T-helper 17 cell (primary cell): Measurements from ENCODE around the gene CCDC167. TPM values are rescaled to one million over a fixed set of nuclear protein-coding genes. Genes with fewer than 3 reads are reported as not detected.

Experiments used
- ATAC-seq: fragments of 150-1000 bp; cut with Tn5 transposase; 2 replicates; pipeline ENCODE4 v1.10.0; 2021; ENCODE audit warnings: mild to moderate bottlenecking, moderate library complexity
- DNase-seq, 3 donors: peaks; one replicate each; pipeline versions ENCODE4 v3.0.0 to v3.0.0-alpha.2; 2020 to 2021
- H3K9me3 ChIP-seq: one replicate; pipeline ENCODE4 v1.7.0; 2013; ENCODE audit warnings: low read length, mild to moderate bottlenecking; ENCODE audit not compliant: control insufficient read depth, poor library complexity, severe bottlenecking
- H3K27ac Mint-ChIP-seq: one replicate; pipeline ENCODE4 v1.8.0; 2022; ENCODE audit warnings: mild to moderate bottlenecking, moderate library complexity, mixed read lengths
- H3K27me3 Mint-ChIP-seq: one replicate; pipeline ENCODE4 v1.8.0; 2022; ENCODE audit warnings: mixed read lengths
- H3K36me3 Mint-ChIP-seq: one replicate; pipeline ENCODE4 v1.8.0; 2022; ENCODE audit warnings: low read depth, mixed read lengths
- H3K4me1 Mint-ChIP-seq: one replicate; pipeline ENCODE4 v1.8.0; 2022; ENCODE audit warnings: mild to moderate bottlenecking, mixed read lengths
- H3K4me3 Mint-ChIP-seq: one replicate; pipeline ENCODE4 v1.8.0; 2022; ENCODE audit warnings: mild to moderate bottlenecking, moderate library complexity, mixed read lengths
- total RNA-seq, 4 donors: library from RNA in 2 of 4; stranded (reverse) in 2 of 4; gene quantifications; one replicate each; pipeline ENCODE4 v1.2.3 and lab custom pipeline; 2022 to 2026

The CCDC167 gene
- total RNA-seq, 2 donors from 2014 or later: 29.6 to 43.7 TPM

DNA sequence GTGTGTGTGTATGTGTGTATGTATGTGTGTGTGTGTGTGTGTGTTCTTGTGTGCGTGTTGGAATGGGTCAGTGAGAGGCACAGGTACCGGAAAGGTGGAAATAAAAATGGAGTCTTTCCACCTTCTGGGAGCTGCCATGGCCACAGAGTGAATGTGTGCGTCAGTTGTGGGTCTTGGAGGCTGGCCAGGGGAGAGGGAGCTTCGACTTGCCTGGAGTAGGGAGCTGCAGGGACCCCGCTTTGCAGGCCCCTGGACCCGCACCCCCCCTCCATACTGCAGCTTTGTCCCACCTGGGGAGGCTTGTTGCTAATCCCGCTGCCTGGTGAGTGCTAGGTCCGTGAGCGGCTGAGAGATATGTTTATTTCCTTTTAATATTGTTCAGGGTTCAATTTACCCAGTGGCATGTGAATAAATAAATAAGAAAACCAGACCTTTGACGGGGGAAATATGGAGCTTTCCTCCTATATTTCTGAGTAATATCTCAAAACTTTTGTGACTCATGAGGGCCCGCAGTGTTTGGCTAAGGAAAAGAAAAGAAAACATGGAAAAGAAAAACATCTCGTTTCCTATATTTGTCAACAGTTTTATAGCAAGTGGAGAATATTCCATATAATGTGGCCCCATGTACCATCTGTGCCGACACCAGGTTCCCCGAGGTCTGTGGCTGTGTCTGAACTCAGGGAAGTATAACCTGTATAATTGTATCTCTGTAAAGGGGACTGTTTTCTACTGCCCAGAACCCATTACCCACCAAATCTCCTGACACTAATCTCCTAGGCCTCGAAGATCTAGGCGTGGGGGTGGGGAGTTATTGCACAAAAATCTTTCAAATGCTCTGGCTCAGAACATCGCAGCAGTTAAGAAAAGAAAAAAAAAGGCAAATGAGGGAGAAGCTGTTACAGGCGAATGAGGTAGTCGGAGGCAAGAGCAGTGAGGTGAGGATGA lies 24.6 kb upstream of the CCDC167 start:
- H3K27me3 Mint-ChIP-seq: no peaks in the 10 kb centered on the region
- H3K9me3 ChIP-seq: no peaks in the 10 kb centered on the region
- peaks cover 3% of the 10 kb centered on the region for H3K36me3 Mint-ChIP-seq
- ATAC-seq (no peak), DNase-seq (no peak)
- peak overlapping the region; percentile 29 for H3K27ac Mint-ChIP-seq
- H3K4me3 Mint-ChIP-seq: no peak overlapping the region
- peaks cover 16% of the 10 kb centered on the region for H3K4me1 Mint-ChIP-seq

DNA sequence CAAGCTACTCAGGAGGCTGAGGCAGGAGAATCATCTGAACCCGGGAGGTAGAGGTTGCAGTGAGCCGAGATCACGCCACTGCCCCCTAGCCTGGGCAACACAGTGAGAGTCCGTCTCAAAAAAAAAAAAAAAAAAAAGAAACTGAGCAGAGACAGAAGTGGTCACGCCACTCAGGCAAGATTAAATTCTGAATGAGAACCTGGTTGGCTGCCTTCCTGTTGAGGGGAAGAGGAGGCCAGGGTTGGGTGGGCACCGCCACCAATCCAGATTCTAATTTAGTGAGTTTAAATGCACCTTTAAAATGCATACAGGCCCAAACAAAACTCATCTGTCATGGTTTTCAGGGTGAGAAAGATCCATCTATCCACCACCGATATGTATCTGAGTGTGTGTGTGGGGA lies 23.7 kb upstream of the CCDC167 start:
- no peak for DNase-seq
- no peaks in the 10 kb centered on the region for H3K27me3 Mint-ChIP-seq
- H3K4me1 Mint-ChIP-seq: peaks cover 25% of the 10 kb centered on the region
- no peak overlapping the region for H3K27ac Mint-ChIP-seq
- no peaks in the 10 kb centered on the region for H3K9me3 ChIP-seq
- H3K4me3 Mint-ChIP-seq: no peak overlapping the region
- H3K36me3 Mint-ChIP-seq: peaks cover 3% of the 10 kb centered on the region
- ATAC-seq: no peak

DNA sequence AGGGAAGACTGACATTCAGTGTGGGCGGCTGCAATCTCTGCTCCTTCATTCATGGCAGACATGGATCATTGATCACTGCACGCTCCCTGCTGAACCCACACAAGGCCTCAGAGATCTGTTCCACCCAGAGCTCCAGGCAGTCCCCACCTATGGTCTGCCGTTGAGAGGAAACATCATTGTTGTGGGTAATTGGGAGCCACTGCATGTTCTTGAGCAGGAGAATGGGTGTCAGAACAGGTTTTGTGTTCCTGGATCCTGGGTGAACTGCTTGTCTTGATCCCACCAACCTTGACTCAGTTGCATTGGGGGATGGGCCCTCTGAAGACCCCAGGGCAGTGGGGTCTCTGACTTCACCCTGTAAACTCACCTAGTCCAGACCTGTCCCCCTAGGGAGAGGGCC lies 23.1 kb upstream of the CCDC167 start:
- no peaks in the 10 kb centered on the region for H3K27me3 Mint-ChIP-seq
- H3K27ac Mint-ChIP-seq: no peak overlapping the region
- ATAC-seq (no peak), DNase-seq (no peak)
- no peaks in the 10 kb centered on the region for H3K9me3 ChIP-seq
- no peak overlapping the region for H3K4me3 Mint-ChIP-seq
- peaks cover 30% of the 10 kb centered on the region for H3K4me1 Mint-ChIP-seq
- H3K36me3 Mint-ChIP-seq: peaks cover 3% of the 10 kb centered on the region

DNA sequence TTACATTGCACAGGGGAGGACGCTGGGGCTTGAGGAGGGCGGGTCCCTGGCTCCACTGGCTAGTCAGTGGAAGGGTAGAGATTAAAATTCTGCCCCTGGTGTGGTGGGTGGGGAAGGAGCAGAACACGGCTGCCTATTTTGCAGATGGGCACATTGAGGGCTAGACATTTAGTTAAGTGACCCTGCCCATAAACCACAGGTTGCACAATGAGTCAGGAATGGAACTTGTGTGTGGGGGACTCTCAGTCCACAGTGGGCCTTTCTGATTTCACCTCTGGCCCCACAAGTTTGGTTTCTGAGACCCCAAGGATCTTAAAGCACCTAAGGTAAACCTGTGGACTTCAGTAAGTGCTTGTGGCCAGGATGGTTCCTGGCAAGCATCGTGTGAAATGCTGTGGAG lies 22.0 kb upstream of the CCDC167 start:
- no peak overlapping the region for H3K4me3 Mint-ChIP-seq
- peak overlapping the region; percentile 74 for H3K27ac Mint-ChIP-seq

DNA sequence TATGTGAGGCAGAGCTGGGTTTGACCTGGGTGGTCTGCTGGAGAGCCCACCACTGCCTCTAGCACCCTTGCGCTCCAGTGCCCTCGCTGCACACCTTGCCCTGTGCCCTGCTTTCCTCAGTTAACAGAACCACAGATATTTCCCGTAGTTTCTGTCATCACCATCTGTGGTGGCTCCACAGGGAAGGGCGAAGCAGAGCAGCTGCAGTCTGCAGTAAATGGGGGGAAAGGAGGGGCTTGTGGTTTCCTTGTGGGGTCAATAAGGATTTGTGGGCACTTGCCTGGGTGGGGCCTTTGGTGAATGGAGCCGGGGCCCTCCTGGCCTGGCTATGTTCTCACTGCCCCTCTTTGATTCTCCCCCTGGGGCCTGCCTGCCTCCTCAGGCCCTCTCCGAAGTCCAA lies 21.2 kb upstream of the CCDC167 start:
- Mint-ChIP-seq H3K4me1 (peaks cover 49% of the 10 kb centered on the region), H3K27ac (peak overlapping the region; percentile 74), H3K4me3 (no peak overlapping the region)

More for the DNA sequence above, 22.0 kb upstream of the CCDC167 start:
- no peak for DNase-seq
- ATAC-seq: no peak
- Mint-ChIP-seq H3K27me3 (no peaks in the 10 kb centered on the region), H3K36me3 (peaks cover 3% of the 10 kb centered on the region), H3K4me1 (peaks cover 42% of the 10 kb centered on the region)
- H3K9me3 ChIP-seq: no peaks in the 10 kb centered on the region

DNA sequence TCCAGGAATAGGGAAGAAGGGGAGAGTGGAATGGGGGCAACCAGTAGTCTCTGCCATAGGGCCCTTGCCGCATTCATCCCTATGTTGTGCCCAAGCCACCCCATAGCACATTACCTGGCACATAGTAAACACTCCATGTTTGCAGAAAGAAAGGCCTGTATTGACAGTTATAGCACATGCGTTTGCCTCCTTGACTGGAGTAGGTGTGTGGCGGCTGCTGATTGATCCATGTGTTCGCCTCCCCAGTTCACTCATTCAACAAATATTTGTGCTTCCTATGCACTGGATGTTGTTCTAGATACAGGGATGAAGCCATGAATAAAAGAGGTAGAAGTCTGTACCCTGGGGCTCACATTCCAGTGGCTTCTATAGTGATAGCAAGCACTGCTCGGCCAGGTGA lies 19.8 kb upstream of the CCDC167 start:
- DNase-seq (no peak), ATAC-seq (no peak)
- H3K27ac Mint-ChIP-seq: peak overlapping the region; percentile 100
- H3K36me3 Mint-ChIP-seq: no peaks in the 10 kb centered on the region
- peaks cover 58% of the 10 kb centered on the region for H3K4me1 Mint-ChIP-seq
- H3K4me3 Mint-ChIP-seq: no peak overlapping the region
- no peaks in the 10 kb centered on the region for H3K27me3 Mint-ChIP-seq
- no peaks in the 10 kb centered on the region for H3K9me3 ChIP-seq

More for the DNA sequence above, 21.2 kb upstream of the CCDC167 start:
- ATAC-seq (no peak), DNase-seq (no peak)
- no peaks in the 10 kb centered on the region for H3K27me3 Mint-ChIP-seq
- H3K9me3 ChIP-seq: no peaks in the 10 kb centered on the region
- peaks cover 3% of the 10 kb centered on the region for H3K36me3 Mint-ChIP-seq

DNA sequence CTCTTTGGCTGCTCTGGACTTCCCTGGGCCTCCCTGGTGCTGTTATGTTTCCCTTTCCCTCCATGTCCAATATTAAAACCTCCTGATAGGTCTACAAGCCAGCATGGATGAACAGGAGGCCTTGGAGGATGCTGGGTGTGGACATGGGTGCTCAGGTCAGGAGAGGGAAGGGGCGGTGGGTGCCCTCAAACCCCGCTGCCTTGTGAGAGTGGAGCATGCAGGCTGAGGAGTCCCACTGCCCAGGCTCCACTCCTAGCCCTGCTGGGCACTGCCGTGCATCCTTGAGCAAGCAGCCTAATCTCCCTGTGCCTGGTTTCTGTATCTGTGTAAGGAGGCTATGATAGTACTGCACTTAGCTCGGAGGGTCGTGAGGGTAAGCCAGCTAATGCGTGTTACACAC lies 18.4 kb upstream of the CCDC167 start:
- H3K9me3 ChIP-seq: no peaks in the 10 kb centered on the region
- no peak for DNase-seq
- ATAC-seq: no peak
- peaks cover 67% of the 10 kb centered on the region for H3K4me1 Mint-ChIP-seq
- H3K36me3 Mint-ChIP-seq: no peaks in the 10 kb centered on the region
- H3K27me3 Mint-ChIP-seq: no peaks in the 10 kb centered on the region
- peak overlapping the region; percentile 91 for H3K4me3 Mint-ChIP-seq
- H3K27ac Mint-ChIP-seq: peak overlapping the region; percentile 100

DNA sequence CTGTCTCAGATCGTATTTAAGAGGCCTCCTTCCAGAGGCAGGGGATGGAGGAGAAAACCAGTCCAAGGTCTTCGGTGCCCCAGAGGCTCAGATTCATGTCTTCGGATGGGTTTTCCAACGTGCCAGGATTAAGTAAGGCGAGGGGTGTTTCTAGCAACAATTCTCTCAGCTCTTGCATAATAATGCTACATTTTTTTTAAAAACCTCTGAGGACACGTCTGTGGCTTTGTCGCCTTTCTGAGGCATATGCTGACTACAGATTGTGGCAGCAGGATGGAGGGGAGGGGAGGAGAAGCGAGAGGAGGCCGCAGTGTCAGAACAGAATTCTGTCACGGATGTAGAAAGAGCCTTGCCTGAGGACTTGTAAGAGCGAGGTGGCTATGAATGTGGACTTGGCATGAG lies 17.7 kb upstream of the CCDC167 start:
- H3K4me3 Mint-ChIP-seq: peak overlapping the region; percentile 91
- DNase-seq (peak; percentile 35 to 72 (median 66)), ATAC-seq (peak; percentile 55)
- H3K27ac Mint-ChIP-seq: peak overlapping the region; percentile 100
- H3K9me3 ChIP-seq: no peaks in the 10 kb centered on the region
- no peaks in the 10 kb centered on the region for H3K36me3 Mint-ChIP-seq
- peaks cover 71% of the 10 kb centered on the region for H3K4me1 Mint-ChIP-seq
- H3K27me3 Mint-ChIP-seq: no peaks in the 10 kb centered on the region

DNA sequence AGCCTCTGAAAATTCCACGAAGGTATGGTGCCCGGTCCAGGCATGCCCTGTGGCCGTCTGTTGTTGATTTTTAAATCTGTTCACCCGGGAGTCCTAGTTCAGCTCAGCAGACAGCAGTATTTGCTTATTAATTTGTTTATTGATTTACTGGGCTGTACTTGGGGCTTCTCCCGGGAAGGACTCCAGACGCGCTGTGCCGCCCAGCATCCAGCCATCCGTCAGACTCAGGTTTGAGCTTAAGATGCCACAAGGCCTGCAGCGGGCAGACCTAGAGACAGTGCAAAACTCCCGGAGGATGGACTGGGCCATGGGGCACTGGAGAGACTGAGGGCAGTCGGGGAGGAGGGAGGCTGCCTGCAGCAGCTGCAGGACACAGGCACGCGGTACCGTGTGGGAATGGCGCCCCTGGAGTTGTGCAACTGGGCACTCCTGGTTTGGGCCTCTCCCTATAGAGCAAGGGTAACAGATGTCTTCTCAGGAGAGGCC lies 17.3 kb upstream of the CCDC167 start:
- ATAC-seq (no peak), DNase-seq (no peak)
- H3K27me3 Mint-ChIP-seq: no peaks in the 10 kb centered on the region
- H3K4me1 Mint-ChIP-seq: peaks cover 69% of the 10 kb centered on the region
- no peaks in the 10 kb centered on the region for H3K36me3 Mint-ChIP-seq
- H3K9me3 ChIP-seq: no peaks in the 10 kb centered on the region
- H3K27ac Mint-ChIP-seq: peak overlapping the region; percentile 100
- H3K4me3 Mint-ChIP-seq: peak overlapping the region; percentile 91

DNA sequence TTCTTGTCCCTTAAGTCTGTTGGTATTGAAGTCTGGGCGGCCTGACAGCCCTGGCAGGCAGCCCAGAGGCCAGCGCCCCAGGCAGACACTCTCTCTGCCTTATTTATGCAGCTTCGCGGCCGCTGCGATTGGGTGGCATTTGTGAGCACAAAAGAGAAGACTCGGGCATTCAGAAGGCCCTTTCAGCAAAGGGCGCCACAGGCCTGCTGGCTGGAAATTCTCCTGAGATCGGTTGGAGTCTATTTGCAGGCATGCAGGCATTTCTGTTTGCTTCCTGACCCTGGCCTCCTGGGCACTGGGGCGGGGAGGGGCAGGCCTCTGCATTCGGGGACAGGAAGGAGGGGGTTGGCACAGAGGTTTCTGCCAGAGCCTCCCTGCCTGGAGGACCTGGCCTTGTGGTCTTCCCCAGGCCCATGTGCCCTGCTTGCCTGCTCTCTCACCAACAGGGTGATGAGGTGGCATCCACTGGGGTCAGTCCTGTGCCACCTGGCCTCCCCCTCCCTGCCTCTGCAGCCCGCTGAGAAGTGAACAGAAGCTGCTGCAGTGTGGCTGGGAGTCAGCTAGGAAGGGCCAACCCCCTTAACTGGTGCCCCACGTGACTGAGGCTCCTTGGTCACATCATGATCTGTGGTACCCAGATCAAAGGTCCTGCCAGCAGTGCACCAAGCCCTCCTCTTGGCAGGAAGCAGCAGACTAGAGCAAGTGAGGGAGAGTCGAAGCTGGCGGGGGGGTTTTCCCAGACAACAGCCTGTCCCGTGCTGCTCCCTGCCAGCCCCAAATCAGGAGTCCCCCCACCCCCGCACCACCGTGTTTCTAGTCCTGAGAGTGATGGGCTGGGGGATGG lies 16.6 kb upstream of the CCDC167 start:
- Mint-ChIP-seq H3K4me3 (peak overlapping the region; percentile 91), H3K4me1 (peaks cover 71% of the 10 kb centered on the region), H3K27me3 (no peaks in the 10 kb centered on the region), H3K27ac (peak overlapping the region; percentile 100), H3K36me3 (no peaks in the 10 kb centered on the region)
- H3K9me3 ChIP-seq: no peaks in the 10 kb centered on the region
- ATAC-seq: peak; percentile 85
- DNase-seq: peak; percentile 85 to 93 (median 87)

DNA sequence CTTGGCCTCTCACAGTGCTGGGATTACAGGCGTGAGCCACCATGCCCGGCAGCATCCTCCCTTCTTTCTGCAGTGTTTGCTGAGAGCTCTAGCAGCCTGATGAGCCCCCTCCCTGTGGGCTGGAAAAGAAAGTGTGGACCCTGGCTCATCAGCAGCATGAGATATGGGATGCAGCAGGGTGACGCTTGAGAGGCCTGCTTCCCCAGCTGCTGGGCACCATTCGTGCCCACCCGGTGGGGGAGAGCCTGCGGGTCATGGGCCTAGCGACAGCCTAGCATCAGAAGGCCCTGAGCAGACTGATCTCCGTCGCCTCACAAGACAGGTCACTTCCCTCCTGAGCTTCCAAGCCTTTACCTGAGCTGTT lies 16.0 kb upstream of the CCDC167 start:
- Mint-ChIP-seq H3K4me1 (peaks cover 76% of the 10 kb centered on the region), H3K36me3 (no peaks in the 10 kb centered on the region), H3K27me3 (no peaks in the 10 kb centered on the region), H3K4me3 (peak overlapping the region; percentile 91), H3K27ac (peak overlapping the region; percentile 100)
- no peak for DNase-seq
- H3K9me3 ChIP-seq: no peaks in the 10 kb centered on the region
- ATAC-seq: no peak

DNA sequence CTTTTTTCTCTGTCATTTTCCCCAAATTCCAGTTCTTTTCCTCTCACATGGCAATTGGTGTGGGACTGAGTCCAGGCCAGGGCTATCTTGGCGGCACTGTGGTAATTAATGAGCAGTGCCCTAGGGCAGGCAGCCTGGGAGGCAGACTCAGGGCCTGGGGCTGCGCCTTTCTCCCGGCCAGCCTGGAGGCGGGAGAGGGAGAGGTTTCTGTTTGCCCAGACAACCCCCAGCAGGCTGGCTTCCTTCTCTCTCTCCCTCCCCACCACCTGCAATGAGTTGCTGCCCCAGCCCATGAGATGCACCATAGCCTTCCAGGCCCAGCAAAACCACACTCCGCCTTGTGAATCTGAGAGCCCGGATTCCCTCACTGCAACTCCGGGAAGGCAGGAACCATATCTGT lies 15.1 kb upstream of the CCDC167 start:
- peak overlapping the region; percentile 91 for H3K4me3 Mint-ChIP-seq
- H3K9me3 ChIP-seq: no peaks in the 10 kb centered on the region
- no peaks in the 10 kb centered on the region for H3K27me3 Mint-ChIP-seq
- peaks cover 77% of the 10 kb centered on the region for H3K4me1 Mint-ChIP-seq
- ATAC-seq (no peak), DNase-seq (no peak)
- no peaks in the 10 kb centered on the region for H3K36me3 Mint-ChIP-seq
- peak overlapping the region; percentile 100 for H3K27ac Mint-ChIP-seq

DNA sequence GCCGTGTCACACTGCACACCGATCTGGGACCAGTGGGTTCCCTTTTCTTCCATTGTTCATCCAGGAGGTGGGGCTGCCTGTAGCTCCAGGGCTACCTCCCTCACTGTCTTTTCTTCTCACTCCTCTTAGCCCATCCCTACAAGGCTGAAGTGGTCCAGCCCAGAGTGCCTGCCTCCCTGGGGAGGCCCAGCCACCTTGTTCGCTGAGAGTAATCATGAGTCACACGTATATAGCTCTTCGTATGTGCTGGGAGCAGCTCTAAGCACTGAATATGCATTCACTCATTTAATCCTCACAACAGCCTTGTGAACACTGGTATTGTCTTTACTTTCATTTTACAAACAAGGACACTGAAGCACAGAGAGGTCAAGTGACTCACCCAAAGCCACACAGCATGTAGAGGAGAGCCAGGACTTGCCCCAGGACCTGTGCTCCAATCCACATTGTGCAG lies 14.7 kb upstream of the CCDC167 start:
- Mint-ChIP-seq H3K36me3 (no peaks in the 10 kb centered on the region), H3K4me3 (peak overlapping the region; percentile 91), H3K4me1 (peaks cover 79% of the 10 kb centered on the region), H3K27ac (peak overlapping the region; percentile 100), H3K27me3 (no peaks in the 10 kb centered on the region)
- peak; percentile 7 for ATAC-seq
- DNase-seq: no peak
- no peaks in the 10 kb centered on the region for H3K9me3 ChIP-seq
